Ramos (cell line): ENCODE measurements around the gene IGFBP2.

Source experiments
- in situ Hi-C: fragments of 300-500 bp; cut with MboI; formaldehyde crosslinking; loops from one replicate; pipeline ENCODE4 v1.14.3; 2022; ENCODE audit warnings: low sequenced_read_pairs; ENCODE audit not compliant: unreplicated experiment

IGFBP2 gene

GRCh38 chr2:216660496-216660895, 27.3 kb downstream of the IGFBP2 start:
- in situ Hi-C loops, result loop anchor here (10.0 to 25.0 kb wide), 2 partner anchors 448 to 626 kb away; no protein-coding TSS in a partner anchor

GRCh38 chr2:216661051-216661450, 27.8 kb downstream of the IGFBP2 start:
- in situ Hi-C loops, result loop anchor here (10.0 to 25.0 kb wide), 2 partner anchors 449 to 626 kb away; no protein-coding TSS in a partner anchor

- in situ Hi-C loops, result loop anchor here (10.0 to 25.0 kb wide), 2 partner anchors 450 to 627 kb away; no protein-coding TSS in a partner anchor
These were observed 28.6 kb downstream of the IGFBP2 start for GRCh38 chr2:216661639-216662375.

- in situ Hi-C loops, result loop anchor here (10.0 to 25.0 kb wide), 2 partner anchors 451 to 628 kb away; no protein-coding TSS in a partner anchor
These were observed 29.9 kb downstream of the IGFBP2 start for GRCh38 chr2:216663106-216663505.

GRCh38 chr2:216663846-216664245, 30.6 kb downstream of the IGFBP2 start:
- in situ Hi-C loops, result loop anchor here (10.0 to 25.0 kb wide), 2 partner anchors 452 to 629 kb away; no protein-coding TSS in a partner anchor

- in situ Hi-C loops, result loop anchor here (5.0 to 25.0 kb wide), 3 partner anchors 147 to 630 kb away; no protein-coding TSS in a partner anchor
These were observed 31.4 kb downstream of the IGFBP2 start for GRCh38 chr2:216664593-216665034.

GRCh38 chr2:216665242-216665641, 32.0 kb downstream of the IGFBP2 start:
- in situ Hi-C loops, result loop anchor here (5.0 to 25.0 kb wide), 3 partner anchors 148 to 630 kb away; no protein-coding TSS in a partner anchor

- in situ Hi-C loops, result loop anchor here (5.0 to 25.0 kb wide), 3 partner anchors 148 to 631 kb away; no protein-coding TSS in a partner anchor
These were observed 32.5 kb downstream of the IGFBP2 start for GRCh38 chr2:216665717-216666116.

GRCh38 chr2:216666461-216667233, 33.4 kb downstream of the IGFBP2 start:
- in situ Hi-C loops, result loop anchor here (5.0 to 25.0 kb wide), 3 partner anchors 149 to 632 kb away; no protein-coding TSS in a partner anchor

- in situ Hi-C loops, result loop anchor here (25.0 kb wide), 1 partner anchor 458 kb away; no protein-coding TSS in a partner anchor
These were observed 37.3 kb downstream of the IGFBP2 start for GRCh38 chr2:216670266-216671080.

- in situ Hi-C loops, result loop anchor here (25.0 kb wide), 1 partner anchor 459 kb away; no protein-coding TSS in a partner anchor
These were observed 37.8 kb downstream of the IGFBP2 start for GRCh38 chr2:216671081-216671411.

- in situ Hi-C loops, result loop anchor here (25.0 kb wide), 1 partner anchor 460 kb away; no protein-coding TSS in a partner anchor
These were observed 38.6 kb downstream of the IGFBP2 start for GRCh38 chr2:216671791-216672343.

- in situ Hi-C loops, result loop anchor here (25.0 kb wide), 1 partner anchor 460 kb away; no protein-coding TSS in a partner anchor
These were observed 39.2 kb downstream of the IGFBP2 start for GRCh38 chr2:216672466-216672865.

- in situ Hi-C loops, result loop anchor here (25.0 kb wide), 1 partner anchor 461 kb away; no protein-coding TSS in a partner anchor
These were observed 39.8 kb downstream of the IGFBP2 start for GRCh38 chr2:216673021-216673420.

- in situ Hi-C loops, result loop anchor here (25.0 kb wide), 1 partner anchor 461 kb away; no protein-coding TSS in a partner anchor
These were observed 40.4 kb downstream of the IGFBP2 start for GRCh38 chr2:216673609-216674008.

- in situ Hi-C loops, result loop anchor here (25.0 kb wide), 1 partner anchor 462 kb away; no protein-coding TSS in a partner anchor
These were observed 41.2 kb downstream of the IGFBP2 start for GRCh38 chr2:216674376-216674775.

- in situ Hi-C loops, result loop anchor here (25.0 kb wide), 1 partner anchor 836 kb away; no protein-coding TSS in a partner anchor
These were observed 43.4 kb downstream of the IGFBP2 start for GRCh38 chr2:216676630-216677029.

GRCh38 chr2:216677439-216678097, 44.3 kb downstream of the IGFBP2 start:
- in situ Hi-C loops, result loop anchor here (25.0 kb wide), 1 partner anchor 835 kb away; no protein-coding TSS in a partner anchor
